CD4-positive, alpha-beta T cell (primary cell): ENCODE data around the gene CFDP1. TPM values are rescaled to one million over a fixed set of nuclear protein-coding genes. Genes with fewer than 3 reads are reported as not detected.
A peak's percentile ranks its signal among the peaks of the same experiment; 100 is the strongest.

ENCODE experiments used
- ATAC-seq: fragments of 200-7000 bp; cut with Tn5 transposase; one replicate; pipeline ENCODE4 v1.10.0; 2022; ENCODE audit warnings: mild to moderate bottlenecking; ENCODE audit not compliant: poor library complexity
- CTCF ChIA-PET: fragments of 350-600 bp; sonication (Branson Sonifier 250); formaldehyde crosslinking; loops from one replicate; lab custom pipeline; 2021; ENCODE audit warnings: antibody characterized with exemption, inconsistent platforms; lab: Charles Lee
- POLR2A ChIA-PET: fragments of 350-600 bp; sonication (Branson Sonifier 250); formaldehyde crosslinking; loops from one replicate; lab custom pipeline; 2021; ENCODE audit warnings: antibody characterized with exemption, inconsistent platforms; lab: Charles Lee
- DNase-seq, 14 experiments: peaks; one replicate each; pipeline ENCODE4 v3.0.0-alpha.2; 2013 to 2020; ENCODE audit warnings: mixed read lengths in 2 of 14
- H3K27ac ChIP-seq, 2 donors: one replicate each; pipeline versions ENCODE4 v1.5.1 to v1.7.0; 2013; ENCODE audit warnings: low read length in 2 of 2, low read depth in 1 of 2, mild to moderate bottlenecking in 1 of 2
- H3K27me3 ChIP-seq, 2 experiments: 1 replicate in 1 of 2; 2 replicates in 1 of 2; pipeline versions ENCODE4 v1.6.1 to v1.7.0; 2013; ENCODE audit warnings: low read length in 2 of 2, control low read depth in 1 of 2, mild to moderate bottlenecking in 1 of 2, moderate library complexity in 1 of 2; ENCODE audit not compliant: insufficient read depth in 2 of 2, control insufficient read depth in 1 of 2
- H3K36me3 ChIP-seq: one replicate; pipeline ENCODE4 v1.6.1; 2013; ENCODE audit warnings: low read length, control low read depth; ENCODE audit not compliant: insufficient read depth
- H3K4me1 ChIP-seq: one replicate; pipeline ENCODE4 v1.6.1; 2013; ENCODE audit warnings: low read length, control low read depth; ENCODE audit not compliant: insufficient read depth
- H3K4me3 ChIP-seq: one replicate; pipeline ENCODE4 v1.5.1; 2013; ENCODE audit warnings: mild to moderate bottlenecking, low read length, moderate library complexity
- H3K9me3 ChIP-seq, 2 experiments: 1 replicate in 1 of 2; 2 replicates in 1 of 2; pipeline versions ENCODE4 v1.6.1 to v1.7.0; 2013; ENCODE audit warnings: low read length in 2 of 2, mild to moderate bottlenecking in 2 of 2, control low read depth in 1 of 2, moderate library complexity in 1 of 2; ENCODE audit not compliant: control insufficient read depth in 1 of 2, insufficient read depth in 1 of 2
- H3K27ac Mint-ChIP-seq: one replicate; pipeline ENCODE4 v1.8.0; 2020; ENCODE audit warnings: mixed read lengths
- H3K27me3 Mint-ChIP-seq: one replicate; pipeline ENCODE4 v1.8.0; 2021; ENCODE audit warnings: mixed read lengths
- H3K36me3 Mint-ChIP-seq: one replicate; pipeline ENCODE4 v1.8.0; 2021; ENCODE audit warnings: low read depth, mixed read lengths
- H3K4me1 Mint-ChIP-seq: one replicate; pipeline ENCODE4 v1.8.0; 2021; ENCODE audit warnings: low read depth, mixed read lengths
- H3K4me3 Mint-ChIP-seq: one replicate; pipeline ENCODE4 v1.8.0; 2020; ENCODE audit warnings: mild to moderate bottlenecking, mixed read lengths
- H3K9me3 Mint-ChIP-seq: one replicate; pipeline ENCODE4 v1.8.0; 2020; ENCODE audit warnings: mixed read lengths
- CTCF ChIP-seq: fragments of 200-600 bp; IDR thresholded peaks from one replicate; pipeline ENCODE4 v1.8.0; 2022; ENCODE audit warnings: antibody characterized with exemption, mild to moderate bottlenecking
- intact Hi-C, 2 experiments: fragments of 100-400 bp; cut with DNase I in 1 of 2; cut with micrococcal nuclease in 1 of 2; formaldehyde crosslinking; loops; one replicate each; pipeline versions ENCODE4 v1.15.1 to v1.9.0; 2023 to 2025; cut with DNase I, micrococcal nuclease
- total RNA-seq, 174 experiments: library from RNA in 2 of 174; stranded (reverse) in 2 of 174; gene quantifications; one replicate each; pipeline ENCODE4 v1.2.3 and lab custom pipeline; 2021 to 2026

Gene CFDP1
- total RNA-seq, 2 experiments from 2014 or later, result 23.0 to 25.5 TPM

GRCh38 chr16:75336521-75336920, 96.8 kb downstream of the CFDP1 start:
- no peak overlapping the region for H3K4me3 Mint-ChIP-seq
- H3K27me3 ChIP-seq, result no peaks in the 10 kb centered on the region
- H3K27ac ChIP-seq, result no peak overlapping the region
- H3K9me3 Mint-ChIP-seq, result no peaks in the 10 kb centered on the region
- peaks cover 20% of the 10 kb centered on the region for H3K4me1 Mint-ChIP-seq
- no peak for TF ChIP-seq CTCF
- no peak for DNase-seq
- no peak for ATAC-seq
- H3K36me3 Mint-ChIP-seq, result peaks cover 30% of the 10 kb centered on the region
- peaks cover 12% of the 10 kb centered on the region for H3K4me1 ChIP-seq
- ChIA-PET POLR2A (no interaction called here), CTCF (no interaction called here)
- H3K36me3 ChIP-seq, result peaks cover 6% of the 10 kb centered on the region
- H3K9me3 ChIP-seq, result no peaks in the 10 kb centered on the region
- H3K27ac Mint-ChIP-seq, result no peak overlapping the region
- H3K27me3 Mint-ChIP-seq, result no peaks in the 10 kb centered on the region
- intact Hi-C loops, result no loop called here
- H3K4me3 ChIP-seq, result no peak overlapping the region

DNA sequence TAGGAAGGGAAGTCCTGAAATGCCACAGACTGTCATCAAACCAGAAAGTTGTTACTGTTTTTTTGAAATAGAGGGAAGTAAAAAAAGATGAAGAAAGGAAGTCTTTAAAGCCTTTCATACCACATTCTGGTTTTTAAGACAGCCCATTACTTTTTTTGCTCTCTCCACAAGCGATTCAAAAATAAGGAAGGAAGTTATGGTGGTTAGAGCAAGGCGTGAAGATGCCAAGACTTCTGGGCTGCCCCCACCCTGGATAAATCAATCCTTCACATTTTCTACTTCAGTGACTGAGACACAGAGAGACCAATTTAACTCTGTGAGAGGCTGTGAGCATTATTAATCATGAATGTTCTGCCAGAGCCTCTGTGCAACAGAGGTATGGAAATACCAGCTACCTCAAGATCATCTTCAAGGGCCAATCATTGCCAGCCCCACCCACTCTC, 99.6 kb downstream of the CFDP1 start:
- Histone ChIP-seq H3K4me3 (no peak overlapping the region), H3K36me3 (no peaks in the 10 kb centered on the region), H3K4me1 (peaks cover 12% of the 10 kb centered on the region), H3K27ac (no peak overlapping the region), H3K27me3 (no peaks in the 10 kb centered on the region), H3K9me3 (no peaks in the 10 kb centered on the region)
- ATAC-seq, result no peak
- H3K36me3 Mint-ChIP-seq, result peaks cover 8% of the 10 kb centered on the region
- peaks cover 28% of the 10 kb centered on the region for H3K4me1 Mint-ChIP-seq
- TF ChIP-seq CTCF, result no peak
- DNase-seq, result no peak
- intact Hi-C loops, result no loop called here
- H3K9me3 Mint-ChIP-seq, result no peaks in the 10 kb centered on the region
- CTCF ChIA-PET, result no interaction called here
- no peaks in the 10 kb centered on the region for H3K27me3 Mint-ChIP-seq
- POLR2A ChIA-PET, result no interaction called here
- H3K4me3 Mint-ChIP-seq, result no peak overlapping the region
- H3K27ac Mint-ChIP-seq, result peak overlapping the region; percentile 66

GRCh38 chr16:75329943-75330342, 103.4 kb downstream of the CFDP1 start:
- H3K27me3 Mint-ChIP-seq, result no peaks in the 10 kb centered on the region
- H3K27me3 ChIP-seq, result no peaks in the 10 kb centered on the region
- no peak for TF ChIP-seq CTCF

More at GRCh38 chr16:75329943-75330342, 103.4 kb downstream of the CFDP1 start:
- Histone ChIP-seq H3K4me3 (no peak overlapping the region), H3K9me3 (no peaks in the 10 kb centered on the region), H3K27ac (no peak overlapping the region), H3K4me1 (peaks cover 19% of the 10 kb centered on the region), H3K36me3 (no peaks in the 10 kb centered on the region)
- Mint-ChIP-seq H3K27ac (no peak overlapping the region), H3K4me3 (no peak overlapping the region), H3K36me3 (peaks cover 8% of the 10 kb centered on the region), H3K9me3 (no peaks in the 10 kb centered on the region), H3K4me1 (peaks cover 43% of the 10 kb centered on the region)
- ATAC-seq, result no peak
- intact Hi-C loops, result loop anchor here in 1 of 2 experiments (10.0 kb wide), 1 partner anchor 55 kb away; no protein-coding TSS in a partner anchor
- ChIA-PET CTCF (no interaction called here), POLR2A (no interaction called here)
- DNase-seq, result no peak
